Metanephros (tissue), 1 donor: ENCODE data around the gene CYLC1. TPM values are rescaled to one million over a fixed set of nuclear protein-coding genes. Genes with fewer than 3 reads are reported as not detected.

ENCODE experiments used
- total RNA-seq: library from RNA; depleted of rRNA; stranded (reverse); fragments of >200 nt; gene quantifications from one replicate; pipeline ENCODE4 v1.2.3, GENCODE V29; 2014

CYLC1 gene, protein sequence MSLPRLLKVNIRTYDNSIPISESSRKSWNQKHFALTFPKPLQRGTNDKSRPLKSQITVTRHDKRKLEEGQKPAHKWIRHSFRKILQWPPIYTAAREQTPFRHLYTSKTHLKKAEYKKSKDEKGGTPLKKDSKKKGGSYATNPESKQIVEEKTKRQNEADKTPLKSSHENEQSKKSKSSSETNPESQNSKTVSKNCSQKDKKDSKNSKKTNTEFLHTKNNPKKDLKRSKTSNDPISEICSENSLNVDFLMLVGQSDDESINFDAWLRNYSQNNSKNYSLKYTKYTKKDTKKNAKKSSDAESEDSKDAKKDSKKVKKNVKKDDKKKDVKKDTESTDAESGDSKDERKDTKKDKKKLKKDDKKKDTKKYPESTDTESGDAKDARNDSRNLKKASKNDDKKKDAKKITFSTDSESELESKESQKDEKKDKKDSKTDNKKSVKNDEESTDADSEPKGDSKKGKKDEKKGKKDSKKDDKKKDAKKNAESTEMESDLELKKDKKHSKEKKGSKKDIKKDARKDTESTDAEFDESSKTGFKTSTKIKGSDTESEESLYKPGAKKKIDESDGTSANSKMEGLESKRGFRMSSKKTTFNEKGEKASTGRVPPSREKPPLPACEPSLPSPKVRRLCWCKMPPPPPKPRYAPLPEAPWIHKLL
- not detected for total RNA-seq

DNA sequence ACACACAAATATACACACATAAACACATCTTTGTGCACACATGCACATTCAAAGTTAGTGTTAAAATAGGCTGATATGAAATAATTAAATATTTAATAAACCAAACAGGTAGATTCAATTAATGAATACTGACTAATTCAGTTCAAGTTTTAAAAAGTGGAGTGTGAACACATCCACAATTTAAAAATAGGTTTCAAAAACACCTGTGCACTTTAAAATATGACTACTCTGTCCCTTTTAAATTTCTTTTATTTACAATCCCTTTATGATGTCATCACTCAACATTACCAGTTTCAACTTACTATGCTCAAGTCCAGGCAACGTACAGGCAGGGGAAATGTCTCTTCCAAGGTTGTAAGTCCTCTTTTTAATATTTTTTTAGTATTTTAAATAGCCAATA is at the start of gene CYLC1:
TSS of gene CYLC1 (plus strand) at position 301 of the 400 bp plus-strand sequence. CDS start at position 338, 37 bp downstream.

